HCT116 (cell line): Measurements from ENCODE around the gene CLEC4A. TPM values are rescaled to one million over a fixed set of nuclear protein-coding genes. Genes with fewer than 3 reads are reported as not detected.

Experiments used
- ATAC-seq: fragments of 200-7000 bp; cut with Tn5 transposase; 2 replicates; pipeline ENCODE4 v1.9.1; 2020; ENCODE audit warnings: mild to moderate bottlenecking, moderate library complexity
- BruUV-seq: library from RNA; stranded (reverse); fragments of 400-500 nt; replicated peaks from 2 replicates; lab custom pipeline; 2021; lab: Mats Ljungman, UMichigan
- CTCF ChIA-PET: fragments of 300-600 bp; sonication (Branson Sonifier 250); formaldehyde crosslinking; loops from one replicate; lab custom pipeline; 2021; ENCODE audit warnings: antibody characterized with exemption; lab: Charles Lee
- POLR2A ChIA-PET: fragments of 300-600, 350-600 bp; sonication (Branson Sonifier 250); formaldehyde crosslinking; loops from one replicate; lab custom pipeline; 2021; ENCODE audit warnings: antibody characterized with exemption; lab: Charles Lee
- RAD21 ChIA-PET, 2 experiments: fragments of 300-600 bp; sonication (Branson Sonifier 250); formaldehyde crosslinking; loops; one replicate each; lab custom pipeline; 2023; ENCODE audit warnings: low total read pairs in 2 of 2; ENCODE audit not compliant: uncharacterized antibody in 2 of 2, unreplicated experiment in 2 of 2, low non-redundant PET in 1 of 2; lab: Charles Lee
- DNase-seq: peaks from one replicate; pipeline ENCODE4 v3.0.0-alpha.2; 2010; ENCODE audit warnings: low read depth, low spot score
- H2AFZ ChIP-seq: fragments of 200-600 bp; shearing (Covaris generic), sonication (generic); 2 replicates; pipeline ENCODE4 v1.6.1; 2017; ENCODE audit warnings: low read depth, mixed run types, mixed read lengths, antibody characterized with exemption, low read length; ENCODE audit not compliant: poor library complexity, severe bottlenecking
- H3K27ac ChIP-seq: 2 replicates; pipeline ENCODE4 v1.5.1; 2012; ENCODE audit warnings: low read depth, low read length
- H3K27me3 ChIP-seq: fragments of 200-600 bp; sonication (generic); 2 replicates; pipeline ENCODE4 v1.6.1; 2016; ENCODE audit warnings: mixed run types, low read length, mixed read lengths; ENCODE audit not compliant: insufficient read depth
- H3K36me3 ChIP-seq, 2 experiments: fragments of 200-500 bp in 1 of 2; fragments of 200-600 bp in 1 of 2; sonication (Bioruptor generic) in 1 of 2; sonication (generic) in 1 of 2; 2 replicates each; pipeline versions ENCODE4 v1.5.1 to v1.6.1; 2014 to 2016; ENCODE audit warnings: low read length in 2 of 2, inconsistent platforms in 1 of 2, mixed read lengths in 1 of 2, mixed run types in 1 of 2; ENCODE audit not compliant: insufficient read depth in 2 of 2, control insufficient read depth in 1 of 2
- H3K4me1 ChIP-seq, 2 experiments: fragments of 200-600 bp in 1 of 2; sonication (generic) in 1 of 2; 2 replicates each; pipeline versions ENCODE4 v1.5.1 to v1.6.1; 2012 to 2017; ENCODE audit warnings: low read length in 2 of 2, inconsistent platforms in 1 of 2, mild to moderate bottlenecking in 1 of 2, mixed read lengths in 1 of 2, mixed run types in 1 of 2, moderate library complexity in 1 of 2; ENCODE audit not compliant: insufficient read depth in 2 of 2, control insufficient read depth in 1 of 2
- H3K4me2 ChIP-seq: fragments of 200-600 bp; sonication (generic); 2 replicates; pipeline ENCODE4 v1.6.1; 2017; ENCODE audit warnings: mixed run types, low read length, mixed read lengths
- H3K4me3 ChIP-seq, 2 experiments: fragments of 200-600 bp in 1 of 2; sonication (generic) in 1 of 2; replicated peaks in 1 of 2; 2 replicates each; pipeline ENCODE4 v1.5.1; 2011 to 2016; ENCODE audit warnings: low read length in 2 of 2, control low read depth in 1 of 2, low read depth in 1 of 2, mild to moderate bottlenecking in 1 of 2, mixed read lengths in 1 of 2, mixed run types in 1 of 2
- H3K79me2 ChIP-seq: fragments of 200-600 bp; sonication (generic); 2 replicates; pipeline ENCODE4 v1.6.1; 2017; ENCODE audit warnings: mild to moderate bottlenecking, mixed run types, low read length, moderate library complexity, mixed read lengths; ENCODE audit not compliant: insufficient read depth
- H3K9ac ChIP-seq: fragments of 200-600 bp; sonication (generic); 2 replicates; pipeline ENCODE4 v1.6.1; 2016; ENCODE audit warnings: low read length, mixed read lengths
- H3K9me2 ChIP-seq: fragments of 200-600 bp; sonication (generic), shearing (Covaris generic); 2 replicates; pipeline ENCODE4 v1.6.1; 2017; ENCODE audit warnings: mixed run types, mild to moderate bottlenecking, moderate library complexity; ENCODE audit not compliant: insufficient read depth
- H3K9me3 ChIP-seq, 2 experiments: fragments of 200-500 bp in 1 of 2; fragments of 200-600 bp in 1 of 2; sonication (Bioruptor generic) in 1 of 2; sonication (generic) in 1 of 2; 2 replicates each; pipeline ENCODE4 v1.6.1; 2014 to 2017; ENCODE audit warnings: low read length in 2 of 2, mixed read lengths in 2 of 2, inconsistent platforms in 1 of 2, low read depth in 1 of 2, mild to moderate bottlenecking in 1 of 2, mixed run types in 1 of 2, moderate library complexity in 1 of 2; ENCODE audit not compliant: control insufficient read depth in 1 of 2, insufficient read depth in 1 of 2
- H4K20me1 ChIP-seq: fragments of 200-600 bp; sonication (generic), shearing (Covaris generic); 2 replicates; pipeline ENCODE4 v1.6.1; 2017; ENCODE audit warnings: mixed run types, mild to moderate bottlenecking, moderate library complexity; ENCODE audit not compliant: insufficient read depth
- CEBPB ChIP-seq: IDR thresholded peaks from 2 replicates; pipeline ENCODE4 v1.6.1; 2012; ENCODE audit warnings: low read depth
- CTCF ChIP-seq, 3 experiments: fragments of 200-600 bp in 1 of 3; sonication (generic) in 1 of 3; IDR thresholded peaks in 2 of 3; conservative IDR thresholded peaks in 1 of 3; 2 replicates each; pipeline ENCODE4 v1.5.1; 2012 to 2017; ENCODE audit warnings: low read depth in 2 of 3, low read length in 2 of 3, antibody characterized with exemption in 1 of 3, borderline replicate concordance in 1 of 3, control low read depth in 1 of 3, mild to moderate bottlenecking in 1 of 3, mixed read lengths in 1 of 3, mixed run types in 1 of 3, moderate library complexity in 1 of 3; ENCODE audit not compliant: insufficient read depth in 1 of 3
- EGR1 ChIP-seq: IDR thresholded peaks from 2 replicates; pipeline ENCODE4 v1.6.1; 2012; ENCODE audit warnings: low read depth
- ELF1 ChIP-seq: IDR thresholded peaks from 2 replicates; pipeline ENCODE4 v1.6.1; 2012; ENCODE audit warnings: low read depth, borderline replicate concordance
- SIN3A ChIP-seq: IDR thresholded peaks from 2 replicates; pipeline ENCODE4 v1.6.1; 2012; ENCODE audit warnings: low read depth
- SP1 ChIP-seq: IDR thresholded peaks from 2 replicates; pipeline ENCODE4 v1.6.1; 2012; ENCODE audit warnings: low read depth
- ZFX ChIP-seq: fragments of 450-650 bp; IDR thresholded peaks from 2 replicates; pipeline ENCODE4 v1.6.1; 2017
- intact Hi-C: fragments of 100-400 bp; cut with micrococcal nuclease; formaldehyde crosslinking; loops from 2 replicates; pipeline ENCODE4 v1.10.0; 2022
- total RNA-seq: library from RNA; stranded (reverse); gene quantifications from one replicate; pipeline ENCODE4 v1.2.1, GENCODE V29; 2021; ENCODE audit not compliant: unreplicated experiment
- TF ChIP-seq, protein P1 (sequence below): IDR thresholded peaks from 2 replicates; pipeline ENCODE4 v1.6.1; 2011; ENCODE audit warnings: mild to moderate bottlenecking, low read length, moderate library complexity; ENCODE audit not compliant: insufficient replicate concordance; ENCODE audit errors: extremely low read depth

CLEC4A gene
- total RNA-seq, 1 experiment from 2014 or later = 0.69 TPM

GRCh38 chr12:8120072-8120713, 3.2 kb upstream of the CLEC4A start:
- Histone ChIP-seq H3K27me3 (no peaks in the 10 kb centered on the region), H3K9me3 (no peaks in the 10 kb centered on the region), H3K4me1 (no peaks in the 10 kb centered on the region), H3K9ac (no peak overlapping the region), H3K9me2 (no peaks in the 10 kb centered on the region), H3K4me2 (no peak overlapping the region), H4K20me1 (no peaks in the 10 kb centered on the region), H3K27ac (no peak overlapping the region), H2AFZ (no peak overlapping the region), H3K36me3 (no peaks in the 10 kb centered on the region), H3K4me3 (no peak overlapping the region), H3K79me2 (no peaks in the 10 kb centered on the region)
- ATAC-seq (no peak), DNase-seq (no peak)
- TF ChIP-seq CTCF (IDR thresholded peaks at IDR 0.05 in 2 of 3, conservative IDR thresholded peaks at IDR 0.05 in 1 of 3; ENCODE audit: borderline replicate concordance in 1 of 3, insufficient read depth in 1 of 3, low read depth in 2 of 3, low read length in 2 of 3) = no peak
- TF ChIP-seq, protein P1, sequence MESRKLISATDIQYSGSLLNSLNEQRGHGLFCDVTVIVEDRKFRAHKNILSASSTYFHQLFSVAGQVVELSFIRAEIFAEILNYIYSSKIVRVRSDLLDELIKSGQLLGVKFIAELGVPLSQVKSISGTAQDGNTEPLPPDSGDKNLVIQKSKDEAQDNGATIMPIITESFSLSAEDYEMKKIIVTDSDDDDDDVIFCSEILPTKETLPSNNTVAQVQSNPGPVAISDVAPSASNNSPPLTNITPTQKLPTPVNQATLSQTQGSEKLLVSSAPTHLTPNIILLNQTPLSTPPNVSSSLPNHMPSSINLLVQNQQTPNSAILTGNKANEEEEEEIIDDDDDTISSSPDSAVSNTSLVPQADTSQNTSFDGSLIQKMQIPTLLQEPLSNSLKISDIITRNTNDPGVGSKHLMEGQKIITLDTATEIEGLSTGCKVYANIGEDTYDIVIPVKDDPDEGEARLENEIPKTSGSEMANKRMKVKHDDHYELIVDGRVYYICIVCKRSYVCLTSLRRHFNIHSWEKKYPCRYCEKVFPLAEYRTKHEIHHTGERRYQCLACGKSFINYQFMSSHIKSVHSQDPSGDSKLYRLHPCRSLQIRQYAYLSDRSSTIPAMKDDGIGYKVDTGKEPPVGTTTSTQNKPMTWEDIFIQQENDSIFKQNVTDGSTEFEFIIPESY = no peak
- TF ChIP-seq EGR1 = no peak
- no peak for TF ChIP-seq ZFX
- no peak for TF ChIP-seq SP1
- TF ChIP-seq ELF1 = no peak
- TF ChIP-seq SIN3A = no peak
- TF ChIP-seq CEBPB = no peak
- intact Hi-C loops = no loop called here
- ChIA-PET RAD21 (no interaction called here), POLR2A (no interaction called here), CTCF (no interaction called here)
- BruUV-seq = no TSS peak
